Subcutaneous adipose tissue (tissue), 4 donors: Measurements from ENCODE around the gene ALG3. TPM values are rescaled to one million over a fixed set of nuclear protein-coding genes. Genes with fewer than 3 reads are reported as not detected.

Experiments
- total RNA-seq, 4 donors: library from RNA; depleted of rRNA; stranded (reverse); fragments of >200 nt; gene quantifications; one replicate each; pipeline ENCODE4 v1.1.0, GENCODE V29; 2016
- TF ChIP-seq, protein P1 (sequence below): fragments of 450-650 bp; IDR thresholded peaks from one replicate; pipeline ENCODE4 v1.5.1; 2016; ENCODE audit warnings: low read depth, mild to moderate bottlenecking, control low read depth, antibody characterized with exemption, moderate library complexity

The ALG3 gene
- total RNA-seq, 4 donors from 2014 or later: 23.3 to 53.7 (median 47.9) TPM

DNA sequence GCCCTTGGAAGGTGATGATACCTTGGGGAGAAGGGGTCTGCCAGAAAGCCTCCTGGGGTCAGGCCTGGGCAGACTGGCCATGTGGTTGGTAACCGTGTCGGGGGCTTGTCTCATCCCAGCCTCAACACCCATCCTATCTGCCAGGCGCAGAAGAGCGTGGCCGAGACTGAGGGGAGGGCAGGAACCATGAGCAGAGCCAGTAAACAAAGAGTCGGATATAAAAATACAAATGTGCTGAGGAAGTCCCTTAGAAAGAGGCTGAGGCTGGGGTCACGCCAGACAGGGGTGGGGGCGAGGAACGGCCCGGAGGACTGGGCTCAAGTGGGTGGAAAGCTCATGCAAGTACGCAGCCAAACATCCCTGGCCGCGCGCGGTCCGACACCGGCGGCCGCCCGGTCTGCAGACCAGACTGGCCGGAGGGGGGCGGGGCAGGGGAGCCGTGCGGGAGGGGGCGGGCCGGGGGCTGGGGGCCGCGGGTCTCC, 10.7 kb upstream of the ALG3 start:
- TF ChIP-seq, protein P1, sequence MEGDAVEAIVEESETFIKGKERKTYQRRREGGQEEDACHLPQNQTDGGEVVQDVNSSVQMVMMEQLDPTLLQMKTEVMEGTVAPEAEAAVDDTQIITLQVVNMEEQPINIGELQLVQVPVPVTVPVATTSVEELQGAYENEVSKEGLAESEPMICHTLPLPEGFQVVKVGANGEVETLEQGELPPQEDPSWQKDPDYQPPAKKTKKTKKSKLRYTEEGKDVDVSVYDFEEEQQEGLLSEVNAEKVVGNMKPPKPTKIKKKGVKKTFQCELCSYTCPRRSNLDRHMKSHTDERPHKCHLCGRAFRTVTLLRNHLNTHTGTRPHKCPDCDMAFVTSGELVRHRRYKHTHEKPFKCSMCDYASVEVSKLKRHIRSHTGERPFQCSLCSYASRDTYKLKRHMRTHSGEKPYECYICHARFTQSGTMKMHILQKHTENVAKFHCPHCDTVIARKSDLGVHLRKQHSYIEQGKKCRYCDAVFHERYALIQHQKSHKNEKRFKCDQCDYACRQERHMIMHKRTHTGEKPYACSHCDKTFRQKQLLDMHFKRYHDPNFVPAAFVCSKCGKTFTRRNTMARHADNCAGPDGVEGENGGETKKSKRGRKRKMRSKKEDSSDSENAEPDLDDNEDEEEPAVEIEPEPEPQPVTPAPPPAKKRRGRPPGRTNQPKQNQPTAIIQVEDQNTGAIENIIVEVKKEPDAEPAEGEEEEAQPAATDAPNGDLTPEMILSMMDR: no peak

DNA sequence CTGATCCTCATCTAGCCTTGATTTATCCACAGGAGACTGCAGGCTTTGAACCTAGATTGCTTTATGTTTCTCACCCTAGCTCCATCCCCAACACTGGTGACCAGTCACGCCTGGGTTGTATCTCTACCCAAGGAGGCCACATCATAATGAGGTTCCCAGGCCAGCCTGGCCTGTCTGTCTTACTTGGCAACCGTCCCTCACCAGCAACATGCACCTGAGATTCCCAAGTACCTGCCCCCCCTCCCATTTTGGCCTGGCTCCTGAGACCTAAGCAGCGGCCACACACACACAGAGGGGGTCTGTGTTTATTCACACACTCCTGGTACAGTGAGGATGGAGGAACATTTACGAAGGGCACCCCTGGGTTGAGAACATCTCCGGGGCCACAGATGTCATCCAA, 10.2 kb upstream of the ALG3 start:
- TF ChIP-seq, protein P1: no peak

DNA sequence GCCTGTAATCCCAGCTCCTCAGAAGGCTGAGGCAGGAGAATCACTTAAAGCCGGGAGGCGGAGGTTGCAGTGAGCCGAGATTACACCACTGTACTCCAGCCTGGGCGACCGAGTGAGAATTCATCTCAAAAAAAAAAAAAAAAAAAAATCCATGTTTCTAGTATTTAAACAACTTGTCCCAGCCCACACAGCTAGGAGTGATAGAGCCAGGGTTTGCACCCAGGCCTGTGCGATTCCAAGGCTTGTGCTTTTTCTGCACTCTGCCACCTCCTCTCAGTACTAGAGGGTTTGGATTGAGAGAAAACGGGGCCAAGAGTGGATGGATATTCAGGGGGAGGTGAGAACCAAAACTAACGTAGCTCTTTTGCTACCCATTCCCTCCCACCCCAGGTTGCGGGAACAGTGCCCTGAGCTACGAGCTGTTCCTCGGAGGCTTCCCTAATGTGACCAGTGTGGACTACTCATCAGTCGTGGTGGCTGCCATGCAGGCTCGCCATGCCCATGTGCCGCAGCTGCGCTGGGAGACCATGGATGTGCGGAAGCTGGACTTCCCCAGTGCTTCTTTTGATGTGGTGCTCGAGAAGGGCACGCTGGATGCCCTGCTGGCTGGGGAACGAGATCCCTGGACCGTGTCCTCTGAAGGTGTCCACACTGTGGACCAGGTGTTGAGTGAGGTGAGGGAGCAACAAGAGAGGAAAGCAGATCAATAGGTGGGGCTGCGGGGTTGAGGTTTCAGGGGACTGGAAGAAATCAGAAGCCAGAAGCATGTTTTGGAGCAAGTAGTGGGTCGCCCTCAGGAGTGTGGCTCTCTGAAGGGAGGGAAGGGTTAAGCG, 8.5 kb upstream of the ALG3 start:
- TF ChIP-seq, protein P1: no peak

DNA sequence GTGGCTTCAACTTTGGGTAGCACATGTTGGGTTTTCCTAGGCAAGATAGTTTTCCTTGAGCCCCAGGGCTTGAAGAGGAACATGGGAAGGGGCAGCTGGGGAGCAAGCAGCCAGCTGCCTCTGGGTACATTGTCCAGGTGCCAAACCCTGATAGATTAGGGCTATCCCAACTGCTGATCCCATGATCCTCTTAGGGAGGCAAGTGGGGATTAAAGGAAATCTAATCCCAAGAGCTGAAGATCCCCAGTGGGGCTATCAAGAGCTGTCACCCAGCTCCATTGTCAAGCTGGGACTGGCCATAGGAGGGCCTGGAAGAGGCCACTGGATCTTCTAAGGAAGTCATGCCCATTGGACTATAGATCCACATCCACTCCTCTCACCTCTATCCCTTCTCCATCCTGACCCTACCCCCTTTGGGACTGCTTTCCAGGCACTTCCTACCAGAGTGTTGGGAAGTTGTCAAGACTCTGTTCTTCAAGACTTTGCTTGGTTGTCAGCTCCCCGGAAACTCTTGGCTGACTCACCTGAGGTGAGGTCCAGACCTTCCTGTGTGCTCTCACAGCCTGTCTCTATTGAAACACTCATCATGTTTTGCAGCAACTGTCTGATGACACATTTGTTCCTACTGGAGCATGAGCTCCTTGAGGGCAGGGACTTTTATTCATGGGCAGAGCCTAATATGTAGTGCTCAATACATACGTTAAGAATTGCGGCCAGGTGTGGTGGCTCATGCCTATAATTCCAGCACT, 6.7 kb upstream of the ALG3 start:
- TF ChIP-seq, protein P1: no peak

DNA sequence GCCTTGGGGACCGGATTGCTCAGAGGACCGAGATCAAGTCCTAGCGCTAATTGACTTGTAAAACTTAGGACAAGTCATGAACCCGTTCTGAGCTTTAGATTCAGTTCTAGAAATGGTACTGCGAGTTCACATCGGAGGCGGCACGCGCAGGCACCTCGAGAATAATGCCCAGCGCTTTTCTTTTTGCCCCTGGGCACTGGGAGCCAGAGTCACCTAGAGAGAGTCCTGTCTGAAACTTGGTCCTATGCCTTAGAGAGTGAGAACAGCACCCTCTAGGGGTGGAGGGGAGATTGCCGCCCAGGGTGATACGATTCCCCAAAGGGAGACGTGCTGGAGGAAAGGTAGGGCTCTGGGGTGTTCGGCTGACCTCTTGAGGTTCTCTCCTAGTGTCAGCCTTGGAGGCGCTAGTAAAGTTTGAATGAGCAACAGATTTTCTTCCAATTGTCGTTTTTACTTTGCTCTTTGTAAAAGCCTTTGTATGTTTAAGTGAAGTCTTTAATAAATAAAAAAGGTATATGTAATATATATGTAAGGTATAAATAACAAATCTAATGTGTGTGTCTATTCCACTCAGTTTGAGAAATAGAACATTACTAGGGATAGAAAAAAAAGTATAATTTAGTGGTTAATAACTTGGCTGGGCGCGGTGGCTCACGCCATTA, 1.5 kb upstream of the ALG3 start:
- TF ChIP-seq, protein P1: no peak

DNA sequence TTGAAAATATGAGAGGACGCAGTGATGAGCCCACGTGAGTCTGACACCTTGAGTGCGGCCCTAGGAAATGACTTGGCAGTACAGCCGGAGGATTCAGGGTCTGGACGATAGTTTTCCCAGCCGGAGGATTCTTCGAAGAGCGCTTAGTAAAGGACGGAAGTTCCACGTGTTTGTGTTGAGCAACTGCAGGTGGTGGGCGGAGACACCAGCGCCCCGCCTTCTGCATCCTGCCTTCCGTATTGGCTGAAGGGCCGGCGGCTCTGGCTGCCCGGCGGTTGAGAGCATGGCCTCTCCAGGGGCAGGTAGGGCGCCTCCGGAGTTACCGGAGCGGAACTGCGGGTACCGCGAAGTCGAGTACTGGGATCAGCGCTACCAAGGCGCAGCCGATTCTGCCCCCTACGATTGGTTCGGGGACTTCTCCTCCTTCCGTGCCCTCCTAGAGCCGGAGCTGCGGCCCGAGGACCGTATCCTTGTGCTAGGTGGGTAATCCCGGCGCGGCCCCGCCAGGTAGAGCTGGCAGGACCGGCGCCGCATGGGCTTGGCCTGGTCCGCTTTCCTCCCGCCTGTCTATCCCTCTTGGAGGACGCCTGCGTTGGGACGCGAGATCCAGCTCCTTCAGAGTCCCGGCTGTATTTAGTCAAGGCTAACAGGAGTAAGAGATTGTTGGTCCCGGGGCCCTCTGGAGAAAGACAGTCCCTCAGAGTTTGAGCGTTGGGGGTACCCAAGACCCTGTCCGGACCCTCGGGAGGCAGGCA, 827 bp upstream of the ALG3 start, which contains the start of gene EEF1AKMT4:
Gene EEF1AKMT4, plus strand, starts transcription at position 261 of the 755 bp plus-strand sequence. Its CDS starts 23 bp downstream, at position 284.
- TF ChIP-seq, protein P1: no peak
